ENCODE results near the gene PCDHGB7. TPM values are rescaled to one million over a fixed set of nuclear protein-coding genes. Genes with fewer than 3 reads are reported as not detected.
A peak's percentile ranks its signal among the peaks of the same experiment; 100 is the strongest.
"Not testable (repeated sequence)": the region's sequence is repeated elsewhere in the genome, so short reads cannot be mapped to it uniquely, and the experiment has no call there.

Gene PCDHGB7
- total RNA-seq, 1 donor: 11.2 TPM

DNA sequence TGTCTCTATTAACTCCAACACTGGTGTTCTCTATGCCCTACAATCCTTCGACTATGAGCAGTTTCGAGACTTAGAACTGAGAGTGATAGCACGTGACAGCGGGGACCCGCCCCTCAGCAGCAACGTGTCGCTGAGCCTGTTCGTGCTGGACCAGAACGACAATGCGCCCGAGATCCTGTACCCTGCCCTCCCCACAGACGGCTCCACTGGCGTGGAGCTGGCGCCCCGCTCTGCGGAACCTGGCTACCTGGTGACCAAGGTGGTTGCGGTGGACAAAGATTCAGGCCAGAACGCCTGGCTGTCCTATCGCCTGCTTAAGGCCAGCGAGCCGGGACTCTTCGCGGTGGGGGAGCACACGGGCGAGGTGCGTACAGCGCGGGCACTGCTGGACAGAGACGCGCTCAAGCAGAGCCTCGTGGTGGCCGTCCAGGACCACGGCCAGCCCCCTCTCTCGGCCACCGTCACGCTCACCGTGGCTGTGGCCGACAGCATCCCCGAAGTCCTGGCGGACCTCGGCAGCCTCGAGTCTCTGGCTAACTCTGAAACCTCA is 5.3 kb downstream of the PCDHGB7 start:
- TF ChIP-seq CTCF (IDR thresholded peaks at IDR 0.05; ENCODE audit: insufficient read depth, low read depth, low read length): no peak
- no peak overlapping the region for H3K4me3 ChIP-seq (ENCODE audit: low read depth, low read length)
- no peak for DNase-seq (ENCODE audit: low read depth)

DNA sequence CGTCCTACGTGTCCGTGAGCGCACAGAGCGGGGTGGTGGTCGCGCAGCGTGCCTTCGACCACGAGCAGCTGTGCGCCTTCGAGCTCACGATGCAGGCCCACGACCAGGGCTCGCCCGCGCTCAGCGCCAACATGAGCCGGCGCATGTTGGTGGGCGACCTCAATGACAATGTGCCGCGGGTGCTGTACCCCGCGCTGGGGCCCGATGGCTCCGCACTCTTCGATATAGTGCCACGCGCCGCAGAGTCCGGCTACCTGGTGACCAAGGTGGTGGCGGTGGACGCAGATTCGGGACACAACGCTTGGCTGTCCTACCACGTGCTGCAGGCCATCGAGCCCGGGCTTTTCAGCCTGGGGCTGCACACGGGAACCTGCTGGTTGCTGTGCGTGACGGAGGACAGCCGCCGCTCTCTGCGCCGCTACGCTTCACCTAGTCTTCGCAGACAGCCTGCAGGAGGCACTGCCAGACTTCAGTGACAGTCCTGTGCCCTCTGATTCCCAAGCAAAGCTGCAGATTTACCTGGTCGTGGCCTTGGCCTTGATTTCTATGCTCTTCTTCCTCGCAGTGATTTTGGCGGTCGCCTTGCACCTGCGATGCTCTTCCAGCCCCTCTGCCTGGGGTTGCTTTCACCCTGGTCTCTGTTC is 10.4 kb downstream of the PCDHGB7 start:
- no peak for TF ChIP-seq CTCF (IDR thresholded peaks at IDR 0.05; ENCODE audit: insufficient read depth, low read depth, low read length)
- DNase-seq (ENCODE audit: low read depth): no peak
- no peak overlapping the region for H3K4me3 ChIP-seq (ENCODE audit: low read depth, low read length)

DNA sequence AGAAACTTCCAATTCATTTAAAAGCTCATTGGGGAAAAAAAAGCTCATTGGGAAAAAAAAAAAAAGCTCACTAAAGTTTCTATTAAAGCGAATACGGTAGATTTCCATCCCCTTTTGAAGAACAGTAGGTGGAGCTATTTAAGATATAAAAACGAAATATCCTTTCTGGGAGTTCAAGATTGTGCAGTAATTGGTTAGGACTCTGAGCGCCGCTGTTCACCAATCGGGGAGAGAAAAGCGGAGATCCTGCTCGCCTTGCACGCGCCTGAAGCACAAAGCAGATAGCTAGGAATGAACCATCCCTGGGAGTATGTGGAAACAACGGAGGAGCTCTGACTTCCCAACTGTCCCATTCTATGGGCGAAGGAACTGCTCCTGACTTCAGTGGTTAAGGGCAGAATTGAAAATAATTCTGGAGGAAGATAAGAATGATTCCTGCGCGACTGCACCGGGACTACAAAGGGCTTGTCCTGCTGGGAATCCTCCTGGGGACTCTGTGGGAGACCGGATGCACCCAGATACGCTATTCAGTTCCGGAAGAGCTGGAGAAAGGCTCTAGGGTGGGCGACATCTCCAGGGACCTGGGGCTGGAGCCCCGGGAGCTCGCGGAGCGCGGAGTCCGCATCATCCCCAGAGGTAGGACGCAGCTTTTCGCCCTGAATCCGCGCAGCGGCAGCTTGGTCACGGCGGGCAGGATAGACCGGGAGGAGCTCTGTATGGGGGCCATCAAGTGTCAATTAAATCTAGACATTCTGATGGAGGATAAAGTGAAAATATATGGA is 13.0 kb downstream of the PCDHGB7 start, which contains the start of gene PCDHGA12:
Gene PCDHGA12 (plus strand): TSS at position 176 of the 782 bp plus-strand sequence. CDS start 253 bp downstream, at position 429.
- peak; percentile 93 for DNase-seq (ENCODE audit: low read depth)

GRCh38 chr5:141431286-141431685 is 13.8 kb downstream of the PCDHGB7 start:
- no peak for TF ChIP-seq CTCF (IDR thresholded peaks at IDR 0.05; ENCODE audit: insufficient read depth, low read depth, low read length)
- no peak for DNase-seq (ENCODE audit: low read depth)
- peak overlapping the region; percentile 56 for H3K4me3 ChIP-seq (ENCODE audit: low read depth, low read length)

More for the DNA sequence above, 13.0 kb downstream of the PCDHGB7 start, which contains the start of gene PCDHGA12:
- peak within 1 kb of the TSS; percentile 56 for H3K4me3 ChIP-seq (ENCODE audit: low read depth, low read length)
- peak; percentile 67 for TF ChIP-seq CTCF (IDR thresholded peaks at IDR 0.05; ENCODE audit: insufficient read depth, low read depth, low read length)

DNA sequence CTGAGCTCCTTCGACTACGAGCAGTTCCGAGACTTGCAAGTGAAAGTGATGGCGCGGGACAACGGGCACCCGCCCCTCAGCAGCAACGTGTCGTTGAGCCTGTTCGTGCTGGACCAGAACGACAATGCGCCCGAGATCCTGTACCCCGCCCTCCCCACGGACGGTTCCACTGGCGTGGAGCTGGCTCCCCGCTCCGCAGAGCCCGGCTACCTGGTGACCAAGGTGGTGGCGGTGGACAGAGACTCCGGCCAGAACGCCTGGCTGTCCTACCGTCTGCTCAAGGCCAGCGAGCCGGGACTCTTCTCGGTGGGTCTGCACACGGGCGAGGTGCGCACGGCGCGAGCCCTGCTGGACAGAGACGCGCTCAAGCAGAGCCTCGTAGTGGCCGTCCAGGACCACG is 14.8 kb downstream of the PCDHGB7 start:
- DNase-seq (ENCODE audit: low read depth); H3K4me3 ChIP-seq (ENCODE audit: low read depth, low read length): not testable (repeated sequence)

DNA sequence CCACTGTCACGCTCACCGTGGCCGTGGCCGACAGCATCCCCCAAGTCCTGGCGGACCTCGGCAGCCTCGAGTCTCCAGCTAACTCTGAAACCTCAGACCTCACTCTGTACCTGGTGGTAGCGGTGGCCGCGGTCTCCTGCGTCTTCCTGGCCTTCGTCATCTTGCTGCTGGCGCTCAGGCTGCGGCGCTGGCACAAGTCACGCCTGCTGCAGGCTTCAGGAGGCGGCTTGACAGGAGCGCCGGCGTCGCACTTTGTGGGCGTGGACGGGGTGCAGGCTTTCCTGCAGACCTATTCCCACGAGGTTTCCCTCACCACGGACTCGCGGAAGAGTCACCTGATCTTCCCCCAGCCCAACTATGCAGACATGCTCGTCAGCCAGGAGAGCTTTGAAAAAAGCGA is 15.2 kb downstream of the PCDHGB7 start:
- H3K4me3 ChIP-seq (ENCODE audit: low read depth, low read length); DNase-seq (ENCODE audit: low read depth): not testable (repeated sequence)

DNA sequence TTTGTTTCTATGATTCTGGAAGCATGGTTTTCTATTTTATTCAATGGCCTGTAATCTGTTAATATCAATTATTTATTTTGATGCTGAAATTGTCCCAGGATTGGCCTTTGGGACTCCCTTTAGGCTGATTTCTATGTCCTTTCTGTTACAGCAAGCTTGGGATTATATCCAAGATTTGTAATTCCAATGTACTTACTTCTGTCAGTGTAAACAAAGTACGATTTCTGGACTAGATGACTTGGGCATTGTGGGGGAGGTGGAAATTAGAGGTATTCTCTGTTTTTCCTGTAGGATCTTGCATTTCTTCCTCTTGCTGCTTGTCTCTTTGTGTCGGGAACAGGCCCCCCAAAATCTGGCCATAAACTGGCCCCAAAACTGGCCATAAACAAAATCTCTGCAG is 16.5 kb downstream of the PCDHGB7 start:
- no peak overlapping the region for H3K4me3 ChIP-seq (ENCODE audit: low read depth, low read length)
- peak; percentile 15 for DNase-seq (ENCODE audit: low read depth)
- TF ChIP-seq CTCF (IDR thresholded peaks at IDR 0.05; ENCODE audit: insufficient read depth, low read depth, low read length): no peak
